ENCODE results near the gene PLCXD3.

The PLCXD3 gene

DNA sequence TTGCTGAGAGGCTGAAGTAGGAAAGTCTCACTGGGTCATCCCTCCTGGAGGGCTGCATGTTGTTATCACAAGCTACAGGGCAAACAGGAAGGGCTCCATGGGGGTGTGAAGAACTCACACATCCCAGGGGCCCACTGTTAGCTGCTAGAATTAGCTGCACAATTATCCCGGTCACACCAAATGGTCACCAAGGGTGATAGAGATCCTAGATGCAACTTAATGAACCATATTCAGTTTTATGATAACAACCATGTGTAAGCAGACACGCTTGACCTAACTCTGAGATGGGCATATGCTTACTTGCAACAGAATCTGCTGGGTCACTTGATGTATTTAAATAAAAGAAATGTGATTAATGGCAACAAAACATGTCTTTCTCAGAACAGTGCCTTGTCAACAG lies 153.6 kb downstream of the PLCXD3 start:
- Histone ChIP-seq H3K4me1 (no peaks in the 10 kb centered on the region), H3K36me3 (no peaks in the 10 kb centered on the region), H3K4me3 (ENCODE audit: low read depth, low read length) (no peak overlapping the region), H3K27me3 (no peaks in the 10 kb centered on the region), H3K9me3 (no peaks in the 10 kb centered on the region)
- TF ChIP-seq, protein P1, sequence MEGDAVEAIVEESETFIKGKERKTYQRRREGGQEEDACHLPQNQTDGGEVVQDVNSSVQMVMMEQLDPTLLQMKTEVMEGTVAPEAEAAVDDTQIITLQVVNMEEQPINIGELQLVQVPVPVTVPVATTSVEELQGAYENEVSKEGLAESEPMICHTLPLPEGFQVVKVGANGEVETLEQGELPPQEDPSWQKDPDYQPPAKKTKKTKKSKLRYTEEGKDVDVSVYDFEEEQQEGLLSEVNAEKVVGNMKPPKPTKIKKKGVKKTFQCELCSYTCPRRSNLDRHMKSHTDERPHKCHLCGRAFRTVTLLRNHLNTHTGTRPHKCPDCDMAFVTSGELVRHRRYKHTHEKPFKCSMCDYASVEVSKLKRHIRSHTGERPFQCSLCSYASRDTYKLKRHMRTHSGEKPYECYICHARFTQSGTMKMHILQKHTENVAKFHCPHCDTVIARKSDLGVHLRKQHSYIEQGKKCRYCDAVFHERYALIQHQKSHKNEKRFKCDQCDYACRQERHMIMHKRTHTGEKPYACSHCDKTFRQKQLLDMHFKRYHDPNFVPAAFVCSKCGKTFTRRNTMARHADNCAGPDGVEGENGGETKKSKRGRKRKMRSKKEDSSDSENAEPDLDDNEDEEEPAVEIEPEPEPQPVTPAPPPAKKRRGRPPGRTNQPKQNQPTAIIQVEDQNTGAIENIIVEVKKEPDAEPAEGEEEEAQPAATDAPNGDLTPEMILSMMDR (IDR thresholded peaks at IDR 0.05; ENCODE audit: low read depth, low read length) = no peak
- no peak for DNase-seq

- Histone ChIP-seq H3K27me3 (no peaks in the 10 kb centered on the region), H3K4me1 (0 out of 2 replicates have a peak, but pooled peaks cover 5% of the 10 kb centered on the region), H3K4me3 (ENCODE audit: low read depth, low read length) (no peak overlapping the region), H3K36me3 (no peaks in the 10 kb centered on the region), H3K9me3 (no peaks in the 10 kb centered on the region)
- DNase-seq = no peak
- TF ChIP-seq, protein P1 (IDR thresholded peaks at IDR 0.05; ENCODE audit: low read depth, low read length) = no peak
These were observed 160.6 kb downstream of the PLCXD3 start for GRCh38 chr5:41349846-41350245.

GRCh38 chr5:41347569-41347968 lies 162.8 kb downstream of the PLCXD3 start:
- H3K36me3 ChIP-seq = no peaks in the 10 kb centered on the region
- no peaks in the 10 kb centered on the region for H3K9me3 ChIP-seq
- H3K27me3 ChIP-seq = no peaks in the 10 kb centered on the region
- DNase-seq = no peak
- TF ChIP-seq, protein P1 (IDR thresholded peaks at IDR 0.05; ENCODE audit: low read depth, low read length) = no peak
- no peak overlapping the region for H3K4me3 ChIP-seq (ENCODE audit: low read depth, low read length)
- 0 out of 2 replicates have a peak, but pooled peaks cover 5% of the 10 kb centered on the region for H3K4me1 ChIP-seq

DNA sequence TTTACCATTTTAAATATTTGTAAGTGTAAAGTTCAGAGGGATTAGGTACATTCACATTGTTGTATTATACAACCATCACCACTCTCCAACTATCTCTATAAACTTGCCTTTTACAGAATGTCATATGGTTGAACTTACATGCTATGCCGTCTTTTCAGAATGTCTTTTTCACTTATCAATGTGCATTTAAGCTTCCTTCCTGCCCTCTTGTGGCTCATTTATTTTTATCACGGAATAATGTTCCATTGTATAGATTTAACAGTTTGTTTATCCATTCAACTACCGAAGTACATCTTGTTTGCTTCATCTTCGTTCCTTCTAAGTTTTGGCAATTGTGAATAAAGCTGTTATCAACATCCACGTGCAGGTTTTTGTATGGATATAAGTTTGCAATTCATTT lies 163.8 kb downstream of the PLCXD3 start:
- TF ChIP-seq, protein P1 (IDR thresholded peaks at IDR 0.05; ENCODE audit: low read depth, low read length) = peak; percentile 27
- no peaks in the 10 kb centered on the region for H3K9me3 ChIP-seq
- H3K4me1 ChIP-seq = 0 out of 2 replicates have a peak, but pooled peaks cover 5% of the 10 kb centered on the region
- no peaks in the 10 kb centered on the region for H3K27me3 ChIP-seq
- no peak overlapping the region for H3K4me3 ChIP-seq (ENCODE audit: low read depth, low read length)
- no peak for DNase-seq
- no peaks in the 10 kb centered on the region for H3K36me3 ChIP-seq

- no peak for DNase-seq
- Histone ChIP-seq H3K27me3 (no peaks in the 10 kb centered on the region), H3K4me1 (0 out of 2 replicates have a peak, but pooled peaks cover 5% of the 10 kb centered on the region), H3K4me3 (ENCODE audit: low read depth, low read length) (no peak overlapping the region), H3K9me3 (no peaks in the 10 kb centered on the region), H3K36me3 (no peaks in the 10 kb centered on the region)
- TF ChIP-seq, protein P1 (IDR thresholded peaks at IDR 0.05; ENCODE audit: low read depth, low read length) = no peak
These were observed 165.1 kb downstream of the PLCXD3 start for GRCh38 chr5:41345295-41345694.

GRCh38 chr5:41339339-41339738 lies 171.1 kb downstream of the PLCXD3 start:
- DNase-seq = no peak
- Histone ChIP-seq H3K36me3 (no peaks in the 10 kb centered on the region), H3K9me3 (no peaks in the 10 kb centered on the region), H3K4me1 (no peaks in the 10 kb centered on the region), H3K27me3 (no peaks in the 10 kb centered on the region), H3K4me3 (ENCODE audit: low read depth, low read length) (no peak overlapping the region)
- TF ChIP-seq, protein P1 (IDR thresholded peaks at IDR 0.05; ENCODE audit: low read depth, low read length) = no peak
